Cardiac muscle cell (in vitro differentiated cells and primary cell): ENCODE measurements around the gene MICU2. TPM values are rescaled to one million over a fixed set of nuclear protein-coding genes. Genes with fewer than 3 reads are reported as not detected.
A peak's percentile ranks its signal among the peaks of the same experiment; 100 is the strongest.

Experiments
- DNase-seq, 2 donors: peaks; one replicate each; pipeline versions ENCODE4 v3.0.0 to v3.0.0-alpha.2; 2010 to 2017; ENCODE audit warnings: low read depth in 1 of 2, low spot score in 1 of 2
- H3K27ac ChIP-seq: fragments of 200-600 bp; sonication (generic); 2 replicates; pipeline ENCODE4 v1.5.1; 2016
- H3K27me3 ChIP-seq: fragments of 200-600 bp; sonication (generic); 2 replicates; pipeline ENCODE4 v1.6.0; 2016; ENCODE audit warnings: control low read depth
- H3K36me3 ChIP-seq: fragments of 200-600 bp; sonication (generic); 2 replicates; pipeline ENCODE4 v1.5.1; 2016; ENCODE audit warnings: control low read depth
- H3K4me1 ChIP-seq: fragments of 200-600 bp; sonication (generic); 2 replicates; pipeline ENCODE4 v1.8.1; 2017; ENCODE audit warnings: low read depth, mild to moderate bottlenecking, mixed run types
- H3K4me3 ChIP-seq: fragments of 200-600 bp; sonication (generic); 2 replicates; pipeline ENCODE4 v1.5.1; 2016; ENCODE audit warnings: mild to moderate bottlenecking
- H3K9me3 ChIP-seq: fragments of 200-600 bp; sonication (generic); 2 replicates; pipeline ENCODE4 v1.5.1; 2017; ENCODE audit warnings: low read depth, mild to moderate bottlenecking, control low read depth
- CTCF ChIP-seq: IDR thresholded peaks from 2 replicates; pipeline ENCODE4 v1.5.1; 2012; ENCODE audit warnings: low read depth, mild to moderate bottlenecking, low read length
- polyA plus RNA-seq: library from polyadenylated mRNA; unstranded; fragments of >200 nt; fragmentation: Nextera tagmentation; extraction: Ambion mirVana; gene quantifications from 2 replicates; pipeline ENCODE4 v1.2.1, GENCODE V29; 2016
- total RNA-seq: library from RNA; depleted of rRNA; stranded (reverse); fragments of >200 nt; gene quantifications from 2 replicates; pipeline ENCODE4 v1.2.3, GENCODE V29; 2016

The MICU2 gene
- total and polyA plus RNA-seq, 2 experiments from 2014 or later: 75.6 to 111 TPM

- Histone ChIP-seq H3K36me3 (no peaks in the 10 kb centered on the region), H3K9me3 (no peaks in the 10 kb centered on the region), H3K27me3 (no peaks in the 10 kb centered on the region), H3K4me3 (no peak overlapping the region), H3K27ac (peak overlapping the region; percentile 42), H3K4me1 (peaks cover 10% of the 10 kb centered on the region)
- no peak for DNase-seq
- TF ChIP-seq CTCF: no peak
Measured at GRCh38 chr13:21529146-21529893, 74.7 kb downstream of the MICU2 start.

GRCh38 chr13:21528616-21529015, 75.4 kb downstream of the MICU2 start:
- TF ChIP-seq CTCF: no peak
- no peaks in the 10 kb centered on the region for H3K36me3 ChIP-seq
- peaks cover 10% of the 10 kb centered on the region for H3K4me1 ChIP-seq
- H3K27me3 ChIP-seq: no peaks in the 10 kb centered on the region
- H3K4me3 ChIP-seq: no peak overlapping the region
- peak in 1 of 2 donors; percentile 15 for DNase-seq
- no peak overlapping the region for H3K27ac ChIP-seq
- no peaks in the 10 kb centered on the region for H3K9me3 ChIP-seq

- H3K36me3 ChIP-seq: no peaks in the 10 kb centered on the region
- H3K4me3 ChIP-seq: no peak overlapping the region
- TF ChIP-seq CTCF: no peak
- no peaks in the 10 kb centered on the region for H3K27me3 ChIP-seq
- no peak for DNase-seq
- peaks cover 10% of the 10 kb centered on the region for H3K4me1 ChIP-seq
- no peak overlapping the region for H3K27ac ChIP-seq
- H3K9me3 ChIP-seq: no peaks in the 10 kb centered on the region
Measured at GRCh38 chr13:21526707-21527540, 77.0 kb downstream of the MICU2 start.

- H3K9me3 ChIP-seq: no peaks in the 10 kb centered on the region
- H3K36me3 ChIP-seq: peaks cover 3% of the 10 kb centered on the region
- no peak for DNase-seq
- no peaks in the 10 kb centered on the region for H3K4me1 ChIP-seq
- TF ChIP-seq CTCF: no peak
- H3K27ac ChIP-seq: no peak overlapping the region
- no peaks in the 10 kb centered on the region for H3K27me3 ChIP-seq
- H3K4me3 ChIP-seq: no peak overlapping the region
Measured at GRCh38 chr13:21522847-21523246, 81.1 kb downstream of the MICU2 start.

- Histone ChIP-seq H3K4me3 (no peak overlapping the region), H3K9me3 (no peaks in the 10 kb centered on the region), H3K27me3 (no peaks in the 10 kb centered on the region), H3K36me3 (peaks cover 3% of the 10 kb centered on the region), H3K27ac (no peak overlapping the region), H3K4me1 (no peaks in the 10 kb centered on the region)
- TF ChIP-seq CTCF: no peak
- no peak for DNase-seq
Measured at GRCh38 chr13:21522130-21522529, 81.8 kb downstream of the MICU2 start.
